ENCODE results near the gene BTG2.

Gene BTG2

DNA sequence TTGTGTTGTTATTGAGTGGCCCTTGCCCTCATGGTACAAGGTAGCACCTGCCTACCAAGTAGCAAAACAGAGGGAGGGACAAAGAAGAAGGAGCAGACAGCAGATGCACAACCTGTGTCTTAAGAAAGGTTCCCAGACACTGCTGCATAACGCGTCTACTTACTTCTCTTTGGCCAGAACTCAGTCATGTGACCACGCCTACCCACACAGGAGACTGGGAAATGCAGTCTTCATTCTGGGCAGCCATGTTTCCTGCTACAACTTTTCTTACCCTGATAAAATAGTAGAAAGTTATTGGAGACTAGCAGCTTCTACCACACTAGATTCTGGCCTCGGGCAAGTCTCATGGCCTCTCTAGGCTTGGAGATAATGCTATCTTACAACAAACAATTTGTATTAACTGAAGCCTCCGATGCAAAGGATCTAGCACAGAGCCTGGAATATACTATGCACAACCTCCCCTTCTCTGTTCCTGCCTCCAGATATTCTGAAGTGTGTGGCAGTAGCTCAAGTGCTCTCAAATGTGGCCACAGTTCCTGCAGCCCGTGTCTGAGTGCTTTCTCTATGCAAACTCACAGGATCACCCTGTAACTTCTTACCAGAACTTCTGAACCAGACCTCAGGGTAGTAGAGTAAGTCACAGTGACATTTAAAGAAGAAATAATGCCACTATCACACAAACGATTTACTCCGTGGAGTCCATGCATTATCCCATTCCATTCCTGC is 34.1 kb upstream of the BTG2 start:
- Histone ChIP-seq H3K4ac (ENCODE audit: low read depth, low read length) (no peak overlapping the region), H3K79me2 (ENCODE audit: control insufficient read depth, insufficient read depth, low read length) (no peaks in the 10 kb centered on the region), H3K27ac (ENCODE audit: low read depth, low read length) (no peak overlapping the region), H3K4me3 (ENCODE audit: low read length) (no peak overlapping the region), H3K79me1 (ENCODE audit: low read length) (no peaks in the 10 kb centered on the region), H3K18ac (ENCODE audit: low read length) (no peak overlapping the region), H3K4me1 (ENCODE audit: control insufficient read depth, low read depth, low read length) (no peaks in the 10 kb centered on the region), H4K8ac (ENCODE audit: low read depth, low read length) (no peak overlapping the region), H3K9ac (ENCODE audit: low read length) (no peak overlapping the region), H4K5ac (ENCODE audit: low read length) (no peak overlapping the region), H3K4me2 (ENCODE audit: low read length) (no peak overlapping the region), H3K23ac (ENCODE audit: low read length) (no peak overlapping the region), H2BK5ac (ENCODE audit: low read length) (no peak overlapping the region), H3K56ac (ENCODE audit: low read length) (no peak overlapping the region), H2BK15ac (replicated peaks; ENCODE audit: low read depth) (no peak overlapping the region), H2AK5ac (ENCODE audit: low read length) (no peak overlapping the region), H3K27me3 (ENCODE audit: insufficient read depth, low read length, poor library complexity) (no peaks in the 10 kb centered on the region), H2BK120ac (ENCODE audit: low read depth, low read length) (no peak overlapping the region), H3K36me3 (ENCODE audit: control insufficient read depth, insufficient read depth, low read length) (no peaks in the 10 kb centered on the region)
- WGBS (ENCODE audit: extremely low coverage, insufficient coverage, low lambda C conversion rate): no CpG with 5 or more reads among the region's 8 CpGs
- peak; percentile 76 for DNase-seq

DNA sequence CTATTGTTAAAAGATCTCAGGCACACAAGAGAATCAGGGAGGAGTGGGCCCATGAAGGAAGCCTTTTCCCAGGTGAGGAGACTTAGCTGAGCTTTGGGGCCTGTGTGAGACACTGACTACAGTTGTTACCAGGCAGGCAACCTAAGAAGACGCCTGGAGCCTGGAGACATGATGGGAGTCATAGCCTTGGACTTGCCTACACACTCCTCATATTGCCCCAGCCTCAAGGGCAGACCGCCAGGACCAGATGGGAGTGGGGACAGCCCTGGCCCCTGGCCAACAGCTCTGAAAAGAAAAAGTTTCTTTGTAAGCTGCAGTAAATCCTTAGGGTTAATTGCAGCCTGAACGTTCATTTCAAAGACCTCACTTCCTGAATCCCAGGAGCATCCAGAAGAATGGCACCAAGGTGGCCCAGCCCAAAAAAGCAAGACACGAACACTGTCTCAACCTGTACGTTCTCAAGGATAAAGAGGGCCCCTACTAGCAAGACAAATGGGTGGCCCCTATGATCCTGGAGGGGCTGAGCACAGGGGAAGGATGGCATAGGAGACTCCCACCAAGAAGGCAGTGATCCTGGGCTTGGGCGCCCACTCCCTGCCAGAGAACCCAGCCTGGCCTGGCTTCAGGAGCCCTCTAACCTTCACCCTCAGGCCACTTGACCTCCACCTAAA is 33.2 kb upstream of the BTG2 start:
- H3K4me3 ChIP-seq (ENCODE audit: low read length): no peak overlapping the region
- DNase-seq: no peak
- no peak overlapping the region for H2BK15ac ChIP-seq (replicated peaks; ENCODE audit: low read depth)
- no peak overlapping the region for H4K5ac ChIP-seq (ENCODE audit: low read length)
- no peaks in the 10 kb centered on the region for H3K79me2 ChIP-seq (ENCODE audit: control insufficient read depth, insufficient read depth, low read length)
- H3K79me1 ChIP-seq (ENCODE audit: low read length): no peaks in the 10 kb centered on the region
- no CpG with 5 or more reads among the region's 6 CpGs for WGBS (ENCODE audit: extremely low coverage, insufficient coverage, low lambda C conversion rate)
- no peak overlapping the region for H3K4me2 ChIP-seq (ENCODE audit: low read length)
- H2BK5ac ChIP-seq (ENCODE audit: low read length): no peak overlapping the region
- H3K4me1 ChIP-seq (ENCODE audit: control insufficient read depth, low read depth, low read length): no peaks in the 10 kb centered on the region
- H3K27ac ChIP-seq (ENCODE audit: low read depth, low read length): no peak overlapping the region
- no peaks in the 10 kb centered on the region for H3K36me3 ChIP-seq (ENCODE audit: control insufficient read depth, insufficient read depth, low read length)
- no peak overlapping the region for H3K56ac ChIP-seq (ENCODE audit: low read length)
- H3K27me3 ChIP-seq (ENCODE audit: insufficient read depth, low read length, poor library complexity): no peaks in the 10 kb centered on the region
- no peak overlapping the region for H4K8ac ChIP-seq (ENCODE audit: low read depth, low read length)
- H2BK120ac ChIP-seq (ENCODE audit: low read depth, low read length): no peak overlapping the region
- H2AK5ac ChIP-seq (ENCODE audit: low read length): no peak overlapping the region
- H3K4ac ChIP-seq (ENCODE audit: low read depth, low read length): no peak overlapping the region
- H3K23ac ChIP-seq (ENCODE audit: low read length): no peak overlapping the region
- H3K18ac ChIP-seq (ENCODE audit: low read length): no peak overlapping the region
- H3K9ac ChIP-seq (ENCODE audit: low read length): no peak overlapping the region

DNA sequence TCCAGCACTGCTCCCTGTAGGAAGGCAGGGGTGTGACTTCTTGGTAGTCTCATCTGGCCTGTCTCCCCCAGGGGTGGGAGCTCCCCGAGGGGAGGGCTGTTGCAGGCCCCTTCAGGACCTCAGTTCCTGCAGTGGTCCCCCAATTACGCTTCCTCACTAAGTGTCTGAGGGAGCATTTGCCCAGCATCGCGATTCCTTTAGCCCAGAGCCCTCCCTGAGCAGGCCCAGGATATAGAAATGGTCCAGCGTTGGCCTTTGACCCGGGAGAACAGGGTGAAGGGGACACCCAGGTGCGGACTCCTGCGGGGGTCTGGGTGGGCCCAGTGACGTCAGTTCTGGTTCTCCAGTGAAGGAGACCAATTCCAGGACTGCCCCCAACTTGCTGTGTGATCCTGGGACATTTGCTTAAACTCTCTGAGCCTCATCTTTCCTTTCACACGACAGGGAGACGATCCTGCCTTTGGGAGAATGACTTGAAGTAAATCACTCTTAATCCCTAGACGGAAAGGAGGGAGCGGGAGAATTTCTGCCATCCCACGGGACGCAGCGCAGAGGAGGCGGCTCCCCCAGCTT is 32.6 kb upstream of the BTG2 start:
- H3K4me1 ChIP-seq (ENCODE audit: control insufficient read depth, low read depth, low read length): no peaks in the 10 kb centered on the region
- no peaks in the 10 kb centered on the region for H3K79me1 ChIP-seq (ENCODE audit: low read length)
- no peak overlapping the region for H3K23ac ChIP-seq (ENCODE audit: low read length)
- H2BK120ac ChIP-seq (ENCODE audit: low read depth, low read length): no peak overlapping the region
- DNase-seq: no peak
- H2BK5ac ChIP-seq (ENCODE audit: low read length): no peak overlapping the region
- no peak overlapping the region for H3K4ac ChIP-seq (ENCODE audit: low read depth, low read length)
- no peak overlapping the region for H4K8ac ChIP-seq (ENCODE audit: low read depth, low read length)
- peak overlapping the region; percentile 21 for H3K9ac ChIP-seq (ENCODE audit: low read length)
- no peaks in the 10 kb centered on the region for H3K36me3 ChIP-seq (ENCODE audit: control insufficient read depth, insufficient read depth, low read length)
- no peaks in the 10 kb centered on the region for H3K79me2 ChIP-seq (ENCODE audit: control insufficient read depth, insufficient read depth, low read length)
- no peak overlapping the region for H4K5ac ChIP-seq (ENCODE audit: low read length)
- no peak overlapping the region for H3K27ac ChIP-seq (ENCODE audit: low read depth, low read length)
- no peak overlapping the region for H3K18ac ChIP-seq (ENCODE audit: low read length)
- no peak overlapping the region for H2BK15ac ChIP-seq (replicated peaks; ENCODE audit: low read depth)
- peak overlapping the region; percentile 57 for H3K56ac ChIP-seq (ENCODE audit: low read length)
- no peak overlapping the region for H2AK5ac ChIP-seq (ENCODE audit: low read length)
- H3K4me3 ChIP-seq (ENCODE audit: low read length): no peak overlapping the region
- H3K27me3 ChIP-seq (ENCODE audit: insufficient read depth, low read length, poor library complexity): no peaks in the 10 kb centered on the region
- WGBS (ENCODE audit: extremely low coverage, insufficient coverage, low lambda C conversion rate): no CpG with 5 or more reads among the region's 17 CpGs
- H3K4me2 ChIP-seq (ENCODE audit: low read length): no peak overlapping the region

DNA sequence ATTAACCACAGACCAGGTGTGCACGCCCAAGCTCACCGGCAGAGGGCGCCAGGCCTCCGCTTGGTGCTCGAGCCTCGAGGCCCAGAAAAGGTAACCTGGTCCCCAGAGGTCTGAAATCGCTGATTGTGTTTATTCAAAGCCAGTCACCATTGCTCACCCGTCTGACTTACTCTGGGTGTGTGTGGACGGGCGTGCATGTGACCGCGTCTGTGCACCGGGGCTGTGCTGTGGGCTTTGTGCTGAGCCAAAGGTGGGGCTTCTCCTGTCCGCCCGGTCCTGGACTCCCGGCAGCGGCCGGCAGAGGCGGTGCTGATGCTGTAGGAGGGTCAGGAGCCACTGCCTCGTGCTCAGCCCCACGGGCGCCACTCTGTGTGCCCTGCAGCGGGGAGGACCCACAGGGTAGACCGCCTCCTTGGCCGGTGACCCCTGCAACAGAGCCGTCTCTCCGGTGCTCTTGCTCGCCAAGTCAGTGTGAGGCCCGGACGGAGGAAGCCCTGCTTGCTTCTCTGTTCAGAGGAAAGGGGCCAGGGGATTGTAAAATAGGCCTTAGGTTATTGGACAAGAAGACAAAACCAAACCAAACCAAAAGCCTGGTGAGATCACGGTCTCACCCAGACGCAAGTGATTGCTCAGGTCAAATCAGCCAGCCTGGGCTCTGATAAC is 32.0 kb upstream of the BTG2 start:
- H3K4me2 ChIP-seq (ENCODE audit: low read length): peak overlapping the region; percentile 36
- peak overlapping the region; percentile 36 for H3K9ac ChIP-seq (ENCODE audit: low read length)
- no peaks in the 10 kb centered on the region for H3K4me1 ChIP-seq (ENCODE audit: control insufficient read depth, low read depth, low read length)
- peak overlapping the region; percentile 84 for H3K56ac ChIP-seq (ENCODE audit: low read length)
- H3K4me3 ChIP-seq (ENCODE audit: low read length): no peak overlapping the region
- no CpG with 5 or more reads among the region's 32 CpGs for WGBS (ENCODE audit: extremely low coverage, insufficient coverage, low lambda C conversion rate)
- H3K23ac ChIP-seq (ENCODE audit: low read length): no peak overlapping the region
- no peak overlapping the region for H3K4ac ChIP-seq (ENCODE audit: low read depth, low read length)
- H3K18ac ChIP-seq (ENCODE audit: low read length): no peak overlapping the region
- H3K27ac ChIP-seq (ENCODE audit: low read depth, low read length): no peak overlapping the region
- no peak overlapping the region for H2BK15ac ChIP-seq (replicated peaks; ENCODE audit: low read depth)
- H3K27me3 ChIP-seq (ENCODE audit: insufficient read depth, low read length, poor library complexity): no peaks in the 10 kb centered on the region
- no peak overlapping the region for H4K5ac ChIP-seq (ENCODE audit: low read length)
- no peak overlapping the region for H4K8ac ChIP-seq (ENCODE audit: low read depth, low read length)
- H2BK5ac ChIP-seq (ENCODE audit: low read length): no peak overlapping the region
- H3K36me3 ChIP-seq (ENCODE audit: control insufficient read depth, insufficient read depth, low read length): no peaks in the 10 kb centered on the region
- H2AK5ac ChIP-seq (ENCODE audit: low read length): no peak overlapping the region
- DNase-seq: peak; percentile 83
- no peak overlapping the region for H2BK120ac ChIP-seq (ENCODE audit: low read depth, low read length)
- no peaks in the 10 kb centered on the region for H3K79me2 ChIP-seq (ENCODE audit: control insufficient read depth, insufficient read depth, low read length)
- H3K79me1 ChIP-seq (ENCODE audit: low read length): no peaks in the 10 kb centered on the region

DNA sequence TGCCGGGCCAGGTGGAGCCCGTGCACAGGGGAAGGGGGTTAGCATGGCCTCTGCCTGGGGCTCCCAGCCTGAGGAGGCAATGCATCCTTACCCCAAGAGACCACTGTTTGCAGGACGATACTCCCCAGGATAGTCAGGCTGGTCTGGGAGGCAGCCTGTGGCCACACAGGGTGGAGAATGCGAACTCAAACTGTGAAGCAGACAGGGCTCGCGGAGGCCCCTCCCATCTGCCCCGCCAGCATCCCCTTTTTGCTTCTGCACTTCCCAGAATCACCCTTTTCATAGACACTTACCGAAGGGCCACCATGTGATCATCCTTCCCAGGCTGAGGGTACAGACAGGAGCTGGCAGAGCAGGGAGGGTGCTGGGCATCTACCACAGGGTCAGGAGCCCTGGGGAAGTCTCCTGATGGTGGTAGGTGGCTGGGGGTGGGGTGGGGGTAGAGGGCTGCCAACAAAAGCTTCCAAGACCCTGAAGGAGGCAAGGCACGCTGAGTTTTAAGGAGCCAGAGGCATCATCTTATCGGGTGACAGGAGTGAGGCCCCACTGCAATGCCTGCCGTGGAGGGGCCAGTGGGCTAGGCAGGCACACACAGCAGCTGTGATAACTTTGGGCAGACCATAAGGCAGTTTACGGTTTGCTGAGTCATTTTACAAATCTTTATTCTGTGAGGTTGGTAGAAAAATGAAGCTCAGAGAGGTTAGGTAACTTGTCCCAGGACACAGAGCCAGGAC is 31.3 kb upstream of the BTG2 start:
- Histone ChIP-seq H3K4me1 (ENCODE audit: control insufficient read depth, low read depth, low read length) (peaks cover 2% of the 10 kb centered on the region), H3K56ac (ENCODE audit: low read length) (peak overlapping the region; percentile 84), H3K27me3 (ENCODE audit: insufficient read depth, low read length, poor library complexity) (no peaks in the 10 kb centered on the region), H3K4ac (ENCODE audit: low read depth, low read length) (no peak overlapping the region), H2BK120ac (ENCODE audit: low read depth, low read length) (no peak overlapping the region), H3K4me3 (ENCODE audit: low read length) (no peak overlapping the region), H3K36me3 (ENCODE audit: control insufficient read depth, insufficient read depth, low read length) (no peaks in the 10 kb centered on the region), H3K79me2 (ENCODE audit: control insufficient read depth, insufficient read depth, low read length) (no peaks in the 10 kb centered on the region), H3K23ac (ENCODE audit: low read length) (no peak overlapping the region), H4K5ac (ENCODE audit: low read length) (no peak overlapping the region), H4K8ac (ENCODE audit: low read depth, low read length) (no peak overlapping the region), H3K79me1 (ENCODE audit: low read length) (no peaks in the 10 kb centered on the region), H2BK15ac (replicated peaks; ENCODE audit: low read depth) (no peak overlapping the region), H3K9ac (ENCODE audit: low read length) (peak overlapping the region; percentile 36), H2AK5ac (ENCODE audit: low read length) (no peak overlapping the region), H3K4me2 (ENCODE audit: low read length) (peak overlapping the region; percentile 36), H2BK5ac (ENCODE audit: low read length) (no peak overlapping the region), H3K27ac (ENCODE audit: low read depth, low read length) (no peak overlapping the region), H3K18ac (ENCODE audit: low read length) (no peak overlapping the region)
- no CpG with 5 or more reads among the region's 12 CpGs for WGBS (ENCODE audit: extremely low coverage, insufficient coverage, low lambda C conversion rate)
- DNase-seq: no peak

Data from mesendoderm (in vitro differentiated cells).